ENCODE data around the gene ARHGEF33.

ARHGEF33 gene

GRCh38 chr2:38889575-38889974 is at the start of gene ARHGEF33:
TSS of gene ARHGEF33 (plus strand) at chr2:38889875. CDS start at chr2:38919448, 29,573 bp downstream.
- Histone ChIP-seq H3K4me1 (ENCODE audit: low read length) (no peaks in the 10 kb centered on the region), H3K36me3 (replicated peaks; ENCODE audit: low read depth, low read length) (no peaks in the 10 kb centered on the region), H3K9ac (ENCODE audit: low read length) (no peak within 1 kb of the TSS), H3K79me2 (ENCODE audit: low read length) (no peaks in the 10 kb centered on the region), H3K4me3 (ENCODE audit: low read length) (no peak within 1 kb of the TSS), H3K9me3 (ENCODE audit: insufficient read depth, low read length) (no peaks in the 10 kb centered on the region), H4K20me1 (ENCODE audit: insufficient read depth, low read length) (no peaks in the 10 kb centered on the region), H3K27ac (ENCODE audit: low read length) (no peak within 1 kb of the TSS), H3K27me3 (ENCODE audit: low read depth, low read length) (no peaks in the 10 kb centered on the region), H2AFZ (ENCODE audit: low read depth, low read length) (no peak within 1 kb of the TSS), H3K4me2 (ENCODE audit: low read length) (no peak within 1 kb of the TSS)
- TF ChIP-seq EZH2phosphoT487 (IDR thresholded peaks at IDR 0.05; ENCODE audit: low read depth) = no peak
- TF ChIP-seq, protein P1, sequence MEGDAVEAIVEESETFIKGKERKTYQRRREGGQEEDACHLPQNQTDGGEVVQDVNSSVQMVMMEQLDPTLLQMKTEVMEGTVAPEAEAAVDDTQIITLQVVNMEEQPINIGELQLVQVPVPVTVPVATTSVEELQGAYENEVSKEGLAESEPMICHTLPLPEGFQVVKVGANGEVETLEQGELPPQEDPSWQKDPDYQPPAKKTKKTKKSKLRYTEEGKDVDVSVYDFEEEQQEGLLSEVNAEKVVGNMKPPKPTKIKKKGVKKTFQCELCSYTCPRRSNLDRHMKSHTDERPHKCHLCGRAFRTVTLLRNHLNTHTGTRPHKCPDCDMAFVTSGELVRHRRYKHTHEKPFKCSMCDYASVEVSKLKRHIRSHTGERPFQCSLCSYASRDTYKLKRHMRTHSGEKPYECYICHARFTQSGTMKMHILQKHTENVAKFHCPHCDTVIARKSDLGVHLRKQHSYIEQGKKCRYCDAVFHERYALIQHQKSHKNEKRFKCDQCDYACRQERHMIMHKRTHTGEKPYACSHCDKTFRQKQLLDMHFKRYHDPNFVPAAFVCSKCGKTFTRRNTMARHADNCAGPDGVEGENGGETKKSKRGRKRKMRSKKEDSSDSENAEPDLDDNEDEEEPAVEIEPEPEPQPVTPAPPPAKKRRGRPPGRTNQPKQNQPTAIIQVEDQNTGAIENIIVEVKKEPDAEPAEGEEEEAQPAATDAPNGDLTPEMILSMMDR (IDR thresholded peaks at IDR 0.05; ENCODE audit: low read depth, low read length) = no peak

GRCh38 chr2:38850045-38850444 is 39.6 kb upstream of the ARHGEF33 start:
- no peak for TF ChIP-seq EZH2phosphoT487 (IDR thresholded peaks at IDR 0.05; ENCODE audit: low read depth)
- TF ChIP-seq, protein P1 (IDR thresholded peaks at IDR 0.05; ENCODE audit: low read depth, low read length) = no peak
- H3K9ac ChIP-seq (ENCODE audit: low read length) = no peak overlapping the region
- H3K4me2 ChIP-seq (ENCODE audit: low read length) = peak overlapping the region; percentile 19
- H3K27me3 ChIP-seq (ENCODE audit: low read depth, low read length) = no peaks in the 10 kb centered on the region
- H3K4me3 ChIP-seq (ENCODE audit: low read length) = no peak overlapping the region
- H4K20me1 ChIP-seq (ENCODE audit: insufficient read depth, low read length) = no peaks in the 10 kb centered on the region
- H3K36me3 ChIP-seq (replicated peaks; ENCODE audit: low read depth, low read length) = peaks cover 15% of the 10 kb centered on the region
- H3K79me2 ChIP-seq (ENCODE audit: low read length) = no peaks in the 10 kb centered on the region
- H3K4me1 ChIP-seq (ENCODE audit: low read length) = peaks cover 13% of the 10 kb centered on the region
- H3K27ac ChIP-seq (ENCODE audit: low read length) = no peak overlapping the region
- no peak overlapping the region for H2AFZ ChIP-seq (ENCODE audit: low read depth, low read length)
- no peaks in the 10 kb centered on the region for H3K9me3 ChIP-seq (ENCODE audit: insufficient read depth, low read length)

DNA sequence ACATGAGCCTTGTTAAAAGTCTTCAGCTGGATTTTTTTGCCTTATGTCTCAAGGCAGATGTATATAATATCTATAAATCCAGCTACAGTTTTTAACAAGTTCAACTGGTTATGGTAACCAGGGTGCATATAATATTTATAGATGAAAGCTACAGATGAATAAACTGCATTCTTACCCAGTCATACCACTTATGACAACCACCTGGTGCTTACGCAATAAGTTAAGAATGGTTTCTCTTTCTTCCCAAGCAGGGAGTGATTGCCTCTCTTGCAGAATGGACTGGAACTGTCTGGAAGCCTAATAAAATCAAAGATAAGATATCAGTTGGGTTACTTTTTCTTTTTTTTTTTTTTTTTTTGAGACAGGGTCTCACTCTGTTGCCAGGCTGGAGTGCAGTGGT is 33.5 kb upstream of the ARHGEF33 start:
- Histone ChIP-seq H3K4me3 (ENCODE audit: low read length) (no peak overlapping the region), H4K20me1 (ENCODE audit: insufficient read depth, low read length) (no peaks in the 10 kb centered on the region), H3K36me3 (replicated peaks; ENCODE audit: low read depth, low read length) (peaks cover 36% of the 10 kb centered on the region), H3K4me2 (ENCODE audit: low read length) (no peak overlapping the region), H3K27ac (ENCODE audit: low read length) (no peak overlapping the region), H3K79me2 (ENCODE audit: low read length) (no peaks in the 10 kb centered on the region), H3K9me3 (ENCODE audit: insufficient read depth, low read length) (no peaks in the 10 kb centered on the region), H3K9ac (ENCODE audit: low read length) (no peak overlapping the region), H3K4me1 (ENCODE audit: low read length) (no peaks in the 10 kb centered on the region), H3K27me3 (ENCODE audit: low read depth, low read length) (no peaks in the 10 kb centered on the region), H2AFZ (ENCODE audit: low read depth, low read length) (no peak overlapping the region)
- TF ChIP-seq, protein P1 (IDR thresholded peaks at IDR 0.05; ENCODE audit: low read depth, low read length) = no peak
- no peak for TF ChIP-seq EZH2phosphoT487 (IDR thresholded peaks at IDR 0.05; ENCODE audit: low read depth)

DNA sequence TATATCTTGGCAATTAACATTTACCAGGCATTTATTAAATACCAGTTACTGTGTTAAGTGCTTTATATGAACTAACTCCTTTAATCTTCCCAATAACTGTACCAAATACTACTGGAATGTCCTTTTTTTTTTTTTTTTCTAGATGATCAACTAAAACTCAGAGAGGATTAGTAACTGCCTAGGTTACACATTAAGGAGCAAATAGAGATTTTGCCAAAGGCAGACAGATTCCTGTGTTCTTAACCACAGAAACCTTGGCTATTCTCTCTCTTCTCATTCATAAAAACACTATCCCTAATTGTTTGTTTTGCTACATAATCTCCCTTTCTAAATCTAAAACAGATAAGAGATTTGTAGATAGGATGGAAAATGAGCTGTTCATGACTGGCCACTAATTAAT is 27.2 kb upstream of the ARHGEF33 start:
- peaks cover 35% of the 10 kb centered on the region for H3K36me3 ChIP-seq (replicated peaks; ENCODE audit: low read depth, low read length)
- TF ChIP-seq, protein P1 (IDR thresholded peaks at IDR 0.05; ENCODE audit: low read depth, low read length) = no peak
- no peak for TF ChIP-seq EZH2phosphoT487 (IDR thresholded peaks at IDR 0.05; ENCODE audit: low read depth)
- no peaks in the 10 kb centered on the region for H3K9me3 ChIP-seq (ENCODE audit: insufficient read depth, low read length)
- H3K79me2 ChIP-seq (ENCODE audit: low read length) = no peaks in the 10 kb centered on the region
- H4K20me1 ChIP-seq (ENCODE audit: insufficient read depth, low read length) = no peaks in the 10 kb centered on the region
- no peak overlapping the region for H3K4me3 ChIP-seq (ENCODE audit: low read length)
- no peak overlapping the region for H3K4me2 ChIP-seq (ENCODE audit: low read length)
- H3K4me1 ChIP-seq (ENCODE audit: low read length) = no peaks in the 10 kb centered on the region
- H3K27me3 ChIP-seq (ENCODE audit: low read depth, low read length) = no peaks in the 10 kb centered on the region
- no peak overlapping the region for H3K27ac ChIP-seq (ENCODE audit: low read length)
- H2AFZ ChIP-seq (ENCODE audit: low read depth, low read length) = no peak overlapping the region
- H3K9ac ChIP-seq (ENCODE audit: low read length) = no peak overlapping the region

Measured in OCI-LY3 (cell line).